GM10266 (cell line): ENCODE results near the gene OLFM3.

Experiments
- DNase-seq: peaks from one replicate; pipeline ENCODE4 v3.0.0; 2012; ENCODE audit errors: extremely low spot score
- TF ChIP-seq, protein P1 (sequence below): IDR thresholded peaks from 2 replicates; pipeline ENCODE4 v1.5.1; 2012; ENCODE audit warnings: mild to moderate bottlenecking, low read depth; ENCODE audit not compliant: control insufficient read depth, insufficient read depth; ENCODE audit errors: missing control alignments

Gene OLFM3

DNA sequence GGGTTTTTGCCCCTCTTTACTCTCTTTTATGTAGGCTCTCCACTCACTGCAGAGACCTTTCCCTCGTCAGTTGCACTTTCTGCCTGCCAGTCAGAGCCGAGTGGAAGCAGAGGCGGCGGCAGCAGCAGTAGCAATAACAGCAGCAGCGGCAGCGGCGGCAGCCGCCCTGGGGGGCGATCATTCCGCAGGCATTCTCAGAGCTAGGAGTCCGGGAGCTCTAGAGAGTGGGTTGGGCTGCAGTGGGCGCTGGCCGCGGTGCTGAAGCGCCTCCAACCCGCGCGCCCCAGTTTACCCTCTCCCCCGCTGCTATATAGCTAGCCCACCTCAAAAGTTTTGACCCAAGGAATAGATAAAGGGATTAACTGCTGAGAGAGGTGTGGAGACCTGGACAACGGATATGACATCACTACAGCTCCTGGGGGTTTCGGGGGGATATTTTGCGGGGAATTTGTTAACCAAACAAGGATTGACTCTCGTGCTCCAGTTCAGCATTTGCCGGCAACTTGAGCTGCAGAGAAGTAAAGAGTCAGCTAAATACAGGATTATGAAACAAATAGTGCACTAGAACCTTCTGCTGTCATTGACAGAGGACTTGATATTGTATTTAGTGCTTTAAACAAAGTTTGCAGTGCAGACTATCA, at the start of gene OLFM3:
TSS of gene OLFM3 (minus strand) at position 102 of the 641 bp plus-strand sequence.
- TF ChIP-seq, protein P1, sequence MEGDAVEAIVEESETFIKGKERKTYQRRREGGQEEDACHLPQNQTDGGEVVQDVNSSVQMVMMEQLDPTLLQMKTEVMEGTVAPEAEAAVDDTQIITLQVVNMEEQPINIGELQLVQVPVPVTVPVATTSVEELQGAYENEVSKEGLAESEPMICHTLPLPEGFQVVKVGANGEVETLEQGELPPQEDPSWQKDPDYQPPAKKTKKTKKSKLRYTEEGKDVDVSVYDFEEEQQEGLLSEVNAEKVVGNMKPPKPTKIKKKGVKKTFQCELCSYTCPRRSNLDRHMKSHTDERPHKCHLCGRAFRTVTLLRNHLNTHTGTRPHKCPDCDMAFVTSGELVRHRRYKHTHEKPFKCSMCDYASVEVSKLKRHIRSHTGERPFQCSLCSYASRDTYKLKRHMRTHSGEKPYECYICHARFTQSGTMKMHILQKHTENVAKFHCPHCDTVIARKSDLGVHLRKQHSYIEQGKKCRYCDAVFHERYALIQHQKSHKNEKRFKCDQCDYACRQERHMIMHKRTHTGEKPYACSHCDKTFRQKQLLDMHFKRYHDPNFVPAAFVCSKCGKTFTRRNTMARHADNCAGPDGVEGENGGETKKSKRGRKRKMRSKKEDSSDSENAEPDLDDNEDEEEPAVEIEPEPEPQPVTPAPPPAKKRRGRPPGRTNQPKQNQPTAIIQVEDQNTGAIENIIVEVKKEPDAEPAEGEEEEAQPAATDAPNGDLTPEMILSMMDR = no peak
- peak; percentile 15 for DNase-seq

DNA sequence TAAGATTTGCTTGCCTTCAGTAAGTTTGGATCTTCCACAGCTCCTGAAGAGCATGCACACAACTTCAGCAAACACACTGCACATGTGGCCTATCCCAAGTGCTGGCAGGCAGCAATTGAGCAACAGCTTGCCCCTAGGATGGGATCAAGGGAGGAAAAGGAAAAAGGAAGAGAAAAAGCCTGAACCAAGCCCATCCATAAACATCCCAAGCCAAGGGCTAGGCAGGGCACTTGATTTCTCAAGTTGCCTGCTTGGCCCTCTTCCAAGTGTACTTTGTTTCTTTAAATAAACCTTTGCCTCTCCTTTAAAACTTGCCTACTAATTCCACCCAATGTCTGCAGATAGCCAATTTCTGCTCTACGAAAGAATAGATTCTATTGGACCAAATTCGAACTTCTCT, 49.0 kb upstream of the OLFM3 start:
- TF ChIP-seq, protein P1 = no peak
- DNase-seq = no peak

DNA sequence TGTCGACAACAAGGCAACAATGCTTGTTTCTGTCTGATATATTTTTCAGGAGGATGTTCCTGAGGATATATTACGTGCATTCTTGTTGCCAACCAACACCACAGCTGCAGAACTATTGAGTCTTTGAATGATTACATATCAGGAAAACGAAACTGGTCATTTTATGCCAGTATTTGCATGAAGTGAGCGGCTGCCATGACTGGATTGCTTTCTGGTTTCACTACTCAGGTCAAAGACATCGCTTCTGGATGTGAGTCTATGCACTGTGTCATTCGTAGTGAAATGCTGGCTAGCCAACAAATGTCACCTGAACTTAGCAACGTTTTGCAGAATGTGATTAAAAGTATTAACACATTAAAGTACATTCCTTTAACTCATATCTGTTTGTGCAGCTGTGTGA, 35.8 kb upstream of the OLFM3 start:
- TF ChIP-seq, protein P1 = no peak
- no peak for DNase-seq

DNA sequence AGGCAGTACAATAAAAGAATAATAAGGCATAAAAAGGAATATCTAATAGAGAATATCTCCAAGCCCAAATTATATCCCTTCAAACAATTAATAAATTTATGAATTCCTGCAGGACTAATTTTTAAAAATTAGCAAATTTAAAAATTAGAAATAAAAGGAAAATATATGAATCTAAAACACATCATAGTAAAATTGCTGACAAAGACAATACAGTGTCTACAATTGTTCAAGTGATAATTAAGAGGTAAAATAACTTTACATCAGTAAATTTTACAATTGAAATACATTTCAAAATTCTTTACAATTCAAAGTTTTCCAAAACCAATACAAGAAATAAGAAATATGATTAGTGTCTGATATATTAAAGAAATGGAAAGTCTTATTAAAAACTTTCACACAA, 22.8 kb upstream of the OLFM3 start:
- TF ChIP-seq, protein P1 = no peak
- DNase-seq = no peak

DNA sequence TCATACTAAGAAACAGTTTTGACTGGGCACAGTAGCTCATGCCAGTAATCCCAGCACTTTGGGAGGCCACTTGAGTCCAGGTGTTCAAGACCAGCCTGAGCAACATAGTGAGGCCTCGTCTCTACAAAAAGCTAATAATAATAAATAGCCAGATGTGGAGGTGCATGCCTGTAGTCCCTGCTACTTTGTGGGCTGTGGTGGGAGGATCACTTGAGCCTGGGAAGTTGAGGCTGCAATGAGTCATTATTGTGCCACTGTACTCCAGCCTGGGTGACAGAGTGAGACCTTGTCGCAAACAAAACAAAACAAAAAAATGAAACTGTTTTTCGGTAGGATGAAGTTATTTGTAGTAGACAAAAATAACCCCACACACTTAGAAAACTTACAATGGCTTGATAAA, 19.0 kb upstream of the OLFM3 start:
- DNase-seq = no peak
- TF ChIP-seq, protein P1 = no peak

DNA sequence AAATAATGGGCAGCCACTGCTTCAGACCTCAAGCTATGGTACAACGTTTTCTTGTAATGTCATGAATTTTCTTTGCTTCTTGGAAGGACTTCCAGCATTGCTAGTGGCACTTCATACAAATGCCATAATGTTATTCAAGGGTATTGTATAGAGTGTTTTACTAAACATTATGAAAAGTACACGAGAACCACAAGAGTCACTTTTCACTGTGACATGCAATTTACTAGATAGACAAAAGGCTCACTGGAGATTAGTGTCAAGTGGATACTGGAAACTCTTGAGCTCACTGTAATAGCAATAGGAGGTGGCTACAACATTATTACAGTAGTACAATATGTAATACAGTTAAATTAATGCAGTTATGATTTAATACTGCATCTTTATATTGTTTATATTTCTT, 5.3 kb upstream of the OLFM3 start:
- DNase-seq = no peak
- TF ChIP-seq, protein P1 = no peak

DNA sequence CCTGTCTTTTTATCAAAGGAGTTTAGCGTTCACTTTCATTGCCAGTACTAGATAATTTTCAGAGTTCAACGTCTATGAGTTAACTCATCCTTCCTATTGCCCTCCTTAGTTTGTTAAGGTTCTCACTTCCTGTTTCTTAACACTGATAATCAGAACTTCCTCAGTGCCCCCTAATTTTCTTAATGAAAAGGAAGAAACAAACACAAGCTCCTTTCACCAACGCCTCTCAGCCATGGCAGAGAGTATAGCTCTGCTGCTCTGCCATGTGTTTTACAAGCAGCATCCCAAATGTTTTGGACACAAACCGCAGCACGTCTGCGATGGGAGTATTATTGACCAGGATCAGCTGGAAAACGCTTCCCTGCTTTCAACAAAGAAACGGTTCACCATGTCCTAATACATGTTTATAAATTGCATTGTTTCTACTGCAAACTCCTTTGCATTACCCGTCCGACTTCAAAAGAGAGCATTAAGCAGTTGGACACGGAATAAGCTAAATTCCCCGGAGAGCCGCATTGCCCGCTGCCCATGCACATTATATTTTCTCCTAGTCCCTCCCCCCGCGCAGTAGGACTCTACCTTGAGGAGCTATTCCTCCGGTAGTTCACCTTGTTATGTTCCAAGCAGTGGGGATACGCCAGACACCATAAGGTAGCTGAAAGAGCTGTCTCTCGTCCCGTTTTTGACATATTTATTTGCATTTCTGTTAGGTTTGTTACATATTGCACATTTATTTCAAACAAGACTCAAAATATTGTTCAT, 561 bp downstream of the OLFM3 start:
- TF ChIP-seq, protein P1 = no peak
- no peak for DNase-seq
